Iris pigment epithelial cell (primary cell): ENCODE results near the gene CSGALNACT2.

Source experiments
- DNase-seq: peaks from one replicate; pipeline ENCODE4 v3.0.0-alpha.2; 2011; ENCODE audit warnings: low read depth

CSGALNACT2 gene

DNA sequence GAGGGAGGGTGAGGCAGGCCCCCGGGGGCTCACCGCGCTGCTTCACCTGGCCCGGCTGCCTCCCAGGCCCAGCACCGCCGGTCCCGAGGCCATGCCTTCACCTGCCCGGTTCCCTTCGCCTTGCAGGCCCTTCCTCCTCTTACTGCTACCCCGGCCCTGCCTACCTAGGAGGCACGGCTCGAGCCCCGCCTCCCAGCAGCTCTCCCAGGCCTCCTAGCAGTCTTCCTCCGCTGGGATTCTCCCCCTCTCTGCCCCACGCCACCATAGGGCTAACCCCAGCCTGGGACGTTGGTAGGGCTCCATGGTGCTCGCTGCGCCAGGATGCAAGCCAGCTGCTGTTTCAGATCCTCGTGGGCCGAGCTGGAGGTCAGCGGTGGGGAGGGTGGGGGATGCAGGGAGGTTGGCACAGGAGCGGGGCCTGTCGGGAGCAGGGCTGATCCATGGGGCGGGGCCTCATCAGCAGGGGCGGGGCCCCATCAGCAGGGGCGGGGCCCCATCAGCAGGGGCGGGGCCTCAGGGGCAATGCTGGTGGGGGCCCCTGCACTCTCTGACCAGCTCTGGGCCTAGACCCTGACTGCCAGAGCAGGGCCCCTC lies 65.3 kb downstream of the CSGALNACT2 start:
- no peak for DNase-seq

DNA sequence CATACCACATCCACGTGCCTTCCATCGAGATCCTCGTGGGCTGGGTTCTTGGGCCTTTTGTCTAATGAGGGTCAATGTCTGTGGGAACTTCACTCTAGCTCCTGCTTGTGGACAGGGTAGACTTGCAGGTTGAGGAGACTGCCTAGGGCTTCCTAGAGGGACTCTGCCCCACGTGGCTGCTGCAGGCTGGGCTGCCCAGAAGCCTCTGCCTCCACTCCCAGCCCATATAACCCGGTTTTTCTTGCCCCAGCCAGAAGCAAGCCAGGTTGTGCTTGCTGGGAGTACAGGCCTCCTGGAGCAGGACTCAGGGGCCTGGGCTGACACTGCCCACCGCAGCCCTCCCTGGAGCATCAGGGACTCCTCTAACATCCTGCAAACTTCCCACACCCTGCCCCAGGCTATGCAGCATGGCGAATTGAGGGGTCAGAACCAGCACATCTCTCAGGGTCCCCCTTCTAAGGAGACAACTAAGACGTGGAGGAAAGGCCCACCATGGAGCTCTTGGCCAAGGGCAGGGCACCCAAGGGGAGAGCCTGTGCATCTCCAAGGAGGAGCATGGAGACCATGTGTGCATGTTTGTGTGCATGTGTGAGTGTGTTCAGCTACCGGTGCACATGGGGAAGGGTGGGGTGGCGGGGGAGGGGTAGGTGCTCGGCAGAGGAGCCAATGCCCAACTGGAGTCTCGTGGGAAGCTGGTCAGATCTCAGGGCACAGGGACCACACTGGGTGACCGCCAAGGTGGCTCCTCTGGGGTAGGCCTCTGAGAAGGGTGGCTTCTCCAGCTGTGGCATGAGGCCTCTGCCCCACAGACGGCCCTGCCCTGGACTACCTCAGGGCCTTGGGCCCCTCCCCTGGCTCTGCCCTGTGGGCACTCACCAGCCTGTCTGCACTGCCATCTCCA lies 66.0 kb downstream of the CSGALNACT2 start:
- DNase-seq = no peak

DNA sequence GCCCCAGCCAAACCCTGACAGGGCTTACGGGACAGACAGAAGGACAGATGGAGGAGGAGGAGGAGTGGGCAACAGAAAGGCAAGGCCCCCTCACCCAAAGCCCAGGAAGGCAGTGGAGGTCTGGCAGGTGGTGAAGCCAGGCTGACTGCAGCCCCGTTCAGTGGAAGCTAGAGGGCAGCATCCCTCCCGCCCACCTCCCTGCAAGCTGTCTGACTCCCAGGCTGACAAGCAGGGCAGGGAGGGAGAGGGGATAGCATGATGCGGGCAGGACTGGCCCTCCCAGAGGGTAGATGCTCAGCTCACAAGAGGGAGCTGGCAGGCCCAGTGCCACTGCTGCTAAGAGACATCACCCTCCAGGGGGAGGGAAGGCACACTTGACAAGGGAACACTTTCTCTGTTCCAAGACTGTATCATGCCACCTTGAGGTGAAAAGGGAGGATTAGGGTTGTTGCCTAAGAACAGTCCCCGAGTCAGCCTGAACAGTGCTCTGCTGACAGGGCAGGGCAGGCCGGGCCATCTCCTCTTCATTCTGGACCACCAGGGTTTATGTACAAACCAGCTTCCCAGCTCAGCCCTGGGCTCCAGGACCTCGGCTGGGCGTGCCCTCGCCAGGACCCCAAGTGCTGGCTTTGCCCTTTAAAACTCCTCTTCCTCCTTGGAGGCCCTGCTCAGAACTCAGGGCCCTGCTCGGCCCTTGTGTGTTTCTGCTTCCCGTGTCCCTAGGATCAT lies 66.9 kb downstream of the CSGALNACT2 start:
- DNase-seq = peak; percentile 73

DNA sequence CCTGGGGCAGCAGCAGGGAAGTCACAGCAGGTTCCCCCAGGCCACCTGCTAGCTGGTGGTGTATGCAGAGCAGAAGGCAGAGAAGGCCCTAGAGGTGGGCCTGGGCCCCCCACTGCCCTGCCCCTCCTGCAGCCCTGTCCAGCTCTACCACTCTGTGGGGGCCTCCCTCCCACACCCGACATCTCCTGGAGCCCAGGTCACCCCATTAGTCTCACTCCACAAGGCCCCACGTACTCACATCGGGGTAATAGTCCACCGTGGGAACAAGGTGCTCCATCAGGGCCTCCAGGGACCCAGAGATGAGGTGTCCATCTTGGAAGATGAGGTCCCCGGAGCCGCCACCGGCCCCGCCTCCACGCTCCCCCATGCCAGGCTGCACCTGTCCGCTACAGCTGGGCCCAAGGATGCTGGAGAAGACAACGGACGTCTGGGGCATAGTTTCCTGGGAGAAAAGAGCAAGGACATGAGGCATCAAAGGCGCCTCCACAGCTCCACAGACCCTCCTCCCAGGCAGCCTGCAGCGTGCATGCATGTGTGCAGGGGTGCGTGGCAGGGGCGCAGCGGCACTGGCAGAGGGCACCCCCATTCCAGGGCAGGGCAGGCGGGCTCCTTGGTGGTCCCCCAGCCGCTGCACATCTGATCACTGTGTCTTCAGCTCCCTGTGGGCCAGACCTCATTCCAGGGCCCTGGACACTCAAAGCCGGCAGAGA lies 67.6 kb downstream of the CSGALNACT2 start:
- DNase-seq = no peak

DNA sequence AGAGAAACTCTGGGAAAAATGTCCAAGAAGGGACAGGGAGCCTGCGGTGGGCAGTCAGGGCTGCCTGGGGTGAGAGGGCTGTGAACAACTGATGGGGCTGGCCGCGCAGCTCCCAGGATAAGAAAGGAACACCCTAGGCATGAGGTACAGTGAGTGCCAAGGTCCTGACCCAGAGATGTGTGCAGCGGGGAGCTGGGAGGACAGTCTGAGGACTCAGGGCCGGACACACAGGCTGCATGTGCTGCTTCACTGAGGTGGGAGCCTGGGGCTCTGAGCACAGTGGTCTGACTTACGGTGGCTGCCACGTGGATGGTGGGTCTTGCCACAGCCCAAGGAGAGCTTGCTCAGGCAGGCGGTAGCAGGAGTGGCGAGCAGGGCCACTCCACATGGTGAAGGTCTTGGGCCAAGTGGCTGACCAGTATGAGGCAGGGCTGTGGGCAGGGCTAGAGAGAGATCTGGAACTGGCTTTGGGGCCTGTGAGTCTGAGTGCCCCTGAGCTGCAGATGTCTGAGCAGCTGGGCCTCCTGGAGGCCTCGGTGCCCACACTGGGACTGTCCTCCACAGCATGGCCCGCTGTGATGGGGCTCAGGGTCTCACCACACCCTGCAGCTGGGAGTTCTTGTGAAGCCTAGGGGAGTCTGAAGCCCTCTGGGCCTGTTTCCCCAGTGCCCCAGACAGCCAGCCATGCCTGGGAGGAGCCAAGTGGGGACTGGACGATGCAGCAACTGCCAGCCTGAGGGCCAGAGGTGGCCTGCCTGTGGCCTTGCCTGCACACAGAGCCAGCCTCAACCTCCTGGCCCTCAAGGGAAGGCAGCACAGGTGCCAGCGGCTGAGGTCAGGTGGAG lies 68.4 kb downstream of the CSGALNACT2 start:
- no peak for DNase-seq

DNA sequence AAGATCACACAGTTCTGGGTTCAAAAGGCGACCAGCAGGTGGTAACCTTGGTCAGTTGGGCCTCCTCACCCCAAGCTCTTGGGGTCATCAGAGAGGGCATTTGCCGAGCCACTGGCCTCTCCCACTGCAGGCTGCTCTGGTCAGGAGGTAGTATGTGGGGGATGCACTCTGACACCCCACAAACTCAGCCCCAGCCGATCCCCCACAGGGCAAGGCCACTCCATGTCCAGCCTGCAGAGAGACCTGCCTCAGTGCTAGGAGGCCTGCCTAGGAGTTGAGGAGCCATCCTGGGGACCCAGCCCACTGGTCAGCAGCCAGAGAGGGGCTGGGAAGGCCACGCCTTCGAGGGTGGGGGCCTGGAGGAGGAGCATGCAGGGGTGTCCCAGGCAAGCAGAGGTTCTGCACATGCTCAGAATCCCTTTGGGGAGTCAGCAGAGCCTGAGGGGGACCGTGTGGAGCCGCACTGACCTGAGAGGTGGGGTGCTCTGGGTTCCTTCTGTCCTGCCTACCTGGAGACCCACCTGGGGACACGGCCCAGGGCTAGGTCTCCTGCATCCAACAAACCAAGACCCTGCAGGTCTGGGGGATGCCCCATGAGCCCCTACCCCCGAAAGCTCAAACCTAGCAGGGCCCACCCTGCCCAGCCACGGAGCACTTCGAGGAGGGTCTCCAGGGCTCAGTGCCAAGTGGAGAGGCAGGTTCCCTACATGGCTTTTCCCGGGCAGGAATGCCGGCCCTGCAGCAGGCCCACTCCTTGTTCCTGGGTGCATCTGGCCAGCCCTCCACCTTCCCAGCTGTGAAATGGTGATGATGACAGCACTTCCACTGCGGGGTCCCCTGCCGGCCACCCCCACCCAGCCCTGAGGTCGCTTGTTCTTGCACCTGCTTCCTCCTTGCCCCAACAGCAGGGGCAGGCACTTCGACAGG lies 70.2 kb downstream of the CSGALNACT2 start:
- no peak for DNase-seq

DNA sequence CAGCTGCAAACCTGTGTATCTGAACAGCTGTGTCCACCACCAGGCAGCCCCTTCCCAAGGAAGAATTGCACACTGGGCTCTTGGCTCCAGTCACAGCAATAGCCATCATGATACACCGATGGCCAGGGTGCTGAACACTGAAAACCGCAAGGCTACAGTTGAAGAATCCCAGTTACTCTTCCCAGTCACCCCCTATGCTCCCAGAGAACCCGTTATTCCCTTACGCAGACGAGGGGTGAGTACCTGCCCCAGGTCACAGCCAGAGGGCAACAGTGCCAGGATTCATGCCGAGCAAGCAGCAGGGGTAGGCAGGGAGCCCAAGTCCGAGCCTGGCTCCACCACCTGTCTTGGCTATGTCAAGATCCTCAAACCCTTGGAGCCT lies 70.8 kb downstream of the CSGALNACT2 start:
- no peak for DNase-seq

DNA sequence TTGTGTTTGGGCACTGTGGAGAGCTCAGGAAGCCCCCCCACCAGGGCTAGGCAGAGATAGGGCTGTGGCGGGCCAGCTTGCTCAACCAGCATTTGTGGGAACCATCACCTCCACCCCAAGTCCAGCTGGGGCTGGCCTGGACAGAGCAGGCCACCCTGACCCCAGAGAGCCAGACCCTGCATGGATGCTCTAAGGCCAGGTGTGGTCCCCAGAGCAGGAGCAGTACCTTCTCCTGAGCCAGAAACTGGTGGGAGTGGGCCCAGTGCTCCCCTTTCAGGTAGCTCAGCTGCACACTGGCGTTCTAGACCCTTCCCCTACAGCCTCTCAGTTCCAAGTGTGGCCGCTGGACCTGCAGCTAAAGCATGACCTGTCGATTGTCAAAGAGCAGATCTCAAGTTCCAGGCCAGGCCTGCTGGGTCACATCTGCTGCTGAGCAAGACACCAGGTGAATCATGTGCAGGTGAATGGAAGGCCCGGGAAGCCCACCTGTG lies 71.5 kb downstream of the CSGALNACT2 start:
- DNase-seq = no peak

DNA sequence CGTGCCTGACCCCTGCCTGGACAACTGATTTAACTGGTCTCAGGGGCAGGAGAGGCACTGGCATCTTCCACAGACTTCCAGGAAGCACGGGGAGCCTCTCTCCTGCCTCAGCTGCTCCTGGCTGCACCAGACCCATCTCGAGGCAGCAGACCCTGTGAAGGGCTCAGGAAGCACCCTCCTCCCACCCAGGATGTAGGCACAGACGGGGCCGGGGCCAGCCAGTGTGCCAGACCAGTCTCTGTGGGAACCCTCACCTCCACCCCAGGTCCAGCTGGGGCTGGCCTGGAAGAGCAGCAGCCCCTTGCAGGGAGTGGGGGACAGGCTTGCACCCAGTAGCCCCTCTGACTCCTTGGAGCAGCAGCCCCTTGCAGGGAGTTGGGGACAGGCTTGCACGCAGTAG lies 72.3 kb downstream of the CSGALNACT2 start:
- no peak for DNase-seq

DNA sequence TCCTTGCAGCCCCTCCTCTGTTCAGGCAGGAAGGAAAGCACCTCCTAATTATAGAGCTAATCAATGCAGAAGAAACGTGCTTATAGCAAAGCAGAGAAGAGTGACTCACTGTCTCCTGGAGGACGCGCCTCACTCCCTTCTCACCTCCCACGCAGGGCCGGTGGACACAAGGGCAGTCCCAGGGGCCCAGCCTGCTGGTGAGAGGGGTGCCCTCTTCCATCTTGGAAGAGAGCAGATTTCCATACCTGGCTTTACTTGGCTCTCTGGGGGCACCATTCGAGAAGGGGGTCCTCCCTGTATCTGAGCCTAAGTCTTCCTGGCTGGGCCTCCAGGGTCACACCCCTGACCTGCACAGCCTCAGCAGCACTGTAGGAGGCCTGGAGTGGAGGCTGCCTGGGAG lies 72.8 kb downstream of the CSGALNACT2 start:
- peak; percentile 27 for DNase-seq

DNA sequence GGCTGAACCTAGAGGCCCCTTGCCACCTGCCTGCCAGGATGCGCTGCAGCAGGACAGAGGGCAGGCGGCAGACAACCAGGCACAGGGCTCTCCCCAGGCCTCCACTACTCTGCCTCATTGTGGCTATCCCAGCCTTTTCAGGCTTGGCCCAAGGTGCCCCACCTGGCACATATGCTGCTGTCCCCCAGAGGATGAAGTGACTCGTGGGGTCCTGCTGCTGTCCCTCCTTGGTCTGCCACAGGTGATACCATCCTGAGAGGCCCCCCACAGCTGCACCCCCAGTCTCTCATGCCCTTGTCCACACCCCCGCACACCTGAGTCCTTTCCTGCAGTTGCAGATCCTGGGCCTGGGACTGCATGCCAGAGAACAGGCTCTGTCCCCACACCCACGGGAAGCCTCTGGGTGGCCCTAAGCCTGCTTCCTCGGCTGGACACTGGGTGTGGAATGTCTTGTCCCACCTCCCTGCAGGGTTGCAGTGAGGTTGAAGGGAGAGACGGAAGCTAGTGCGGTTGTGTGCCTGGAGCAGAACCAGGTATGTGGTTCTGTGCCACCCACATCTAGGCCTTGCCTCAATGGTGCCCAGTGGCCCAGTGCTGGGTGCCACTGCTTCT lies 73.3 kb downstream of the CSGALNACT2 start:
- DNase-seq = no peak

DNA sequence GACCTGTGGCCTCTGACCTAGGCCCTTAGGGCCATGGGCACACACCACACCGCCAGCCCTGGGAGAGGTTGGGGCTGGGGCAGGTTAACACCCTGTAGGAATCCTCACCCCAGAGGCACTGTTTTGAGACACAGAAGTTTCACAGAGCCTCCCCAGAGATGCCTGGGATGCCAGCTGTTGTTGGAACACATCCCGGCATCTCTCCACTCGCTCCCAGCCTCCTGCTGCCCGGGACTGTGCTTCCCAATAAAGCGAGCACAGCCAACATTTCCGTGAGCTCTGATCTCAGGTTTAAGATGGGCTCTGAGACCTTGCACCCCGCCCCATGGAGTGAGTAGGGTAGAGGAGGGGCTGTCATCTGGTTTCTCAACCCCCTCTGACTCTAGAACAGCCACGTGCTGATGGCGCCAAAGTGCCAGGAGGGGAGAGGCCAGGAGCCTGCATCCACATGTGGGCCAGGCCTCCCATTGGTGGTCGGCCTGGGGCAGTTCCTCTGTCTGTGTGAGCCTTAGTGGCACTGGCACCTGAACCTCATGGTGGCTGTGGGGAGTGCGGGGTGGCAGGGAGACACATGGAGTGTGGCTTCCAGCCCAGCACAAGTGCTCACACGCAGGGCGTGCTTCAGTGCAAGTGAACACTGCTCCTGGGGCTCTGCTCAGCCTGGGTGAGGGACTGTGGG lies 73.9 kb downstream of the CSGALNACT2 start:
- DNase-seq = no peak

DNA sequence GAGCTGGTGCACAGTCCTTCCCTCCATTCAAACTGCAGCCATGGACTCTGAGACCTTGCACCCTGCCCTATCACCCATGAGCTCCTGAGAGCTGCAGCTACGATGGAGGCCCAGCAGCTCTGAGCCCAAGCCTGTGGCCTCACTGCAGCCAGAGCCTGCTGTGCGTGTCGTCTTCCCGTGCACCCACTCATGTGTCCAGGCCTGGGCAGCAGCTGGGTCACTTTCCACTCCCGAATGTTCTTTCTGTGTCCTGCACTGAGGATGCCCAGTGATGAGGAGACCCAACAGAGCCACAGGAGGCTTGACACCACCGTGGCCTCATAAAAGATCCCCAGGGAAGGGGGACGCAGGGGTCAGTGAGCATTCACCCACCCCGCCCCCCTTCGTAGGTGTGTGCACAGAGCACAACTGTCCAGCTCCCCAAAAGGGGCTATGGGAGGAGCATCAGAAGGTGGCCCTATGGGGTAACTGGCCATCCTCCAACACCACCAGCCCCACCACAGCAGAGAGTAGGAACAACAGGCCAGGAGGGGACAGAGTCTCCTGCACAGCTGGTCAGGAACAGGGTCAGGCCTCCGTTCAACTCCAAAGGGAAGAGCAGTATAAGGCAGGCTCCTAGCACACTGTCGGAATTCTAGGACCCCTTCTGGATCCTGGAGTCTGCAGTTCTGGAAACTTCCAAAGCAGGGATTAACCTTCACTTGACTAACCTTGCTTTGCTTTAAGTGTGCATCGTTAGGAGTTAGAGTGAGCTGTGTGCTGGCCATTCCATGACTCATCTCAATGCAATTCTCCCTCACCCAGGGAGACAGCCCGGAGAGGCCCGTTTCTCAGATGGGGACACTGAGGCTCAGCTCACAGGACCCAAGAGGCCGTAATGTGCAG lies 76.1 kb downstream of the CSGALNACT2 start:
- DNase-seq = peak; percentile 51

DNA sequence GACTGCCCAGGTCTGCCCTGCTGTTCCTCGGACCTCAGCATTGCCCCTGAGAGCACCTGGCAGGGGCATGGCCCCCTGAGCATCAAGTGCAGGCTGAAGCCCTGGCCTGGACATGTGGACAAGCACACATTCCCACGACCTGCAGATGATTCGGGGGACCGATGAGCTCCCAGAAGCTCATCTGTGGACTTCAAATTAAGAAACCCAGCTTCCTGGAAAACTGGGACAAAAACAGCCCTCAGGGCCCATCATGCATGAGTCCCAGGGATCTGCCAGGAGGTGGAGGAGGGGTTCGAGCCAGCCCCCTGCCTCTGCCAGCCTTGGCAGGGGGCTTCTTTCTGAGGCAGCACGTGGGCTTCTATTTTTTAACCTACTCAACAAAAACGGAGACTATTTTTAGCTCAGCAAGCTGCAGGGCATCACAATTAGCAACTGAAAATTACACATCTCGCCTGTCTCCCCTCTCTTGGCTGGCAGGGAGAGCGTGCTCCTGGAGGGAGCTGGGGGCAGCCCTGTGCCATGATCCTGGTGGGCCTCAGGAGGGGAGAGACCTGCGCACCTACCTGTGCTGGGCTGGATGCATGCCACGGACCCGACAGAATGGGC lies 76.8 kb downstream of the CSGALNACT2 start:
- no peak for DNase-seq

DNA sequence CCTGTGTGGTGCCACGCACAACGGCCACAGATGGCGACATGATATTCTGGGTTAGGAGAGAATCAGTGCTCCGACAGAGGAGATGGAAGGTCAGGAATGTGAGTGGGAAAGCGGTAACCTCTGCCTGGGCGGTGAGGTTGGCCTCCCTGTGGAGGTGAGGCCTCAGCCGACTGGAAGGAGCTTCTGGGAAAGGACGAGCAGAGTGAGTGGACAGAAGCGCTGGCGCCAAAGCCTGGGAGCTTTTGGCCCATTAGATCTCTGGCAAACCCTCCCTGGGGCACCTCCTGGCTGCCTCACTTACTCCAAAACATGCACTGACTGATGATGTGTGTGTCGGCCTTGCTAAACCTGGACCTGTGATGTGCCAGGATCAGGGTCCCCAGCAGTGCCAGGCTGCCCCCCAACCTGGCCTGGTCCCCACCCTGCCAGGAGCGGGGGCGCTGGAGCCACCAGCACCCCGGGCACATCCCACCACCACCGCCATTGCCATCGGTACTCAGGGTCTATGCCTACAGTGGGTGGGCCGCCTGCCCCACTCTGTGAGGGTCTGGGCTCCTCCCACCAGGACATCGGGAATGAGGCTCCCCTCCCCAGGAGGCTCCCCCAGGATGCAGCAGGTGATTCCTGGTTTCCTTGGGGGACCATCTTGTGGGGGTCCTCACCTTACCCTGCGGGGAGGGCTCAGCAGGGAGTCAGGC lies 77.7 kb downstream of the CSGALNACT2 start:
- DNase-seq = no peak

DNA sequence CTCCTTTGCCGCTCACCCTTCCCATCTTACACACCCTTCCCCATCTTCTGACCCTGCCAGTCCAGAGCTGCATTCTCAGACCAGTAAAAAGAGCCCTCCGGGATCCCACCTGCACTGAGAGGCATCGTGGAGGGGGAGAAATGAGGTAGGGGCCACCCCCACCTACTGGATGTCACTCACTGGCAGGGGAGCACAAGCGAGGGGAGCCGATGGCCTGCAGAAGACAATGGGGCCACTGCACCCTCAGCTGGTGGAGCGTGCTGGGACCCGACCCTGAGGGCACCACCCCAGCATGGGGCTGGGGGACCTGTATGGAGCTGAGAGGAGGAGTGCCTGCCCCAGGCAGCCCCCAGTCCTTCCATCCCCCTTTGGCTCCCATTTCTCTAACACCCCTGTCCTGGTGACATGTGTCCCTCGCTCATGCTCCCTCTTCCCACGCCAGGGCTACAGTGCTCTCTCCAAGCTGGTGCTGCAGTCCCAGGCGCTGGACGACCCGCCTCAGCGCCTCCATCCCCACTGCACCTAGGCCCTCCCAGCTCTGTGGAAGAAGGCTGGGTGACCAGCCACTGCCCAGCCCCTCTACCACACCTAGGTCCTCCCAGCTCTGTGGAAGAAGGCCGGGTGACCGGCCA lies 78.8 kb downstream of the CSGALNACT2 start:
- DNase-seq = no peak
